ENCODE results near the gene CXCR2. TPM values are rescaled to one million over a fixed set of nuclear protein-coding genes. Genes with fewer than 3 reads are reported as not detected.

CXCR2 gene
- total RNA-seq, 1 experiment from 2014 or later, result 0.96 TPM

- H3K27ac Mint-ChIP-seq, result no peak overlapping the region
- H3K27me3 Mint-ChIP-seq (ENCODE audit: low read depth), result peaks cover 6% of the 10 kb centered on the region
- DNase-seq (ENCODE audit: low spot score) (no peak), ATAC-seq (no peak)
- no peak for TF ChIP-seq RELA (CRISPR knock-in tag; IDR thresholded peaks at IDR 0.05; ENCODE audit: borderline replicate concordance)
- no peak for TF ChIP-seq ZNF671 (CRISPR knock-in tag; IDR thresholded peaks at IDR 0.05)
- no peak for TF ChIP-seq MAX (CRISPR knock-in tag; IDR thresholded peaks at IDR 0.05)
- no peak for TF ChIP-seq ETV6 (CRISPR knock-in tag; IDR thresholded peaks at IDR 0.05)
- TF ChIP-seq ARID4B (CRISPR knock-in tag; IDR thresholded peaks at IDR 0.05; ENCODE audit: borderline replicate concordance), result no peak
- TF ChIP-seq CDX4 (CRISPR knock-in tag; IDR thresholded peaks at IDR 0.05; ENCODE audit: borderline replicate concordance), result no peak
- no peak for TF ChIP-seq MLX (CRISPR knock-in tag; IDR thresholded peaks at IDR 0.05)
- no peak for TF ChIP-seq ZBTB43 (CRISPR knock-in tag; IDR thresholded peaks at IDR 0.05)
- no peak for TF ChIP-seq HMGA2 (CRISPR knock-in tag; IDR thresholded peaks at IDR 0.05)
- no peak for TF ChIP-seq MYBL2 (CRISPR knock-in tag; IDR thresholded peaks at IDR 0.05)
- no peak for TF ChIP-seq IRF2 (CRISPR knock-in tag; IDR thresholded peaks at IDR 0.05; ENCODE audit: borderline replicate concordance, low read depth)
- no peak for TF ChIP-seq FOXP4 (CRISPR knock-in tag; IDR thresholded peaks at IDR 0.05)
- no peaks in the 10 kb centered on the region for H3K4me1 Mint-ChIP-seq
- ChIA-PET POLR2A (no interaction called here), CTCF (interaction anchor here (1.1 to 1.2 kb wide), 2 partner anchors 14 to 105 kb away, joined by 4 read pairs; partner anchors contain the start of gene CXCR1)
- H3K9me3 Mint-ChIP-seq, result no peaks in the 10 kb centered on the region
- H3K36me3 Mint-ChIP-seq, result no peaks in the 10 kb centered on the region
- H3K4me3 Mint-ChIP-seq, result no peak overlapping the region
These were observed 26.9 kb downstream of the CXCR2 start for GRCh38 chr2:218152777-218153176.

GRCh38 chr2:218155953-218156479 lies 30.2 kb downstream of the CXCR2 start:
- H3K27me3 Mint-ChIP-seq (ENCODE audit: low read depth), result no peaks in the 10 kb centered on the region; the same call in none of the 2 replicates
- H3K27ac Mint-ChIP-seq, result no peak overlapping the region
- no peaks in the 10 kb centered on the region for H3K9me3 Mint-ChIP-seq
- ChIA-PET POLR2A (no interaction called here), CTCF (no interaction called here)
- no peaks in the 10 kb centered on the region for H3K4me1 Mint-ChIP-seq
- DNase-seq (ENCODE audit: low spot score), result no peak
- no peaks in the 10 kb centered on the region for H3K36me3 Mint-ChIP-seq
- no peak overlapping the region for H3K4me3 Mint-ChIP-seq
- no peak for ATAC-seq
- TF ChIP-seq PRRX2 (CRISPR knock-in tag; IDR thresholded peaks at IDR 0.05), result no peak
- TF ChIP-seq CREM (CRISPR knock-in tag; IDR thresholded peaks at IDR 0.05), result no peak
- TF ChIP-seq ZNF532 (CRISPR knock-in tag; IDR thresholded peaks at IDR 0.05; ENCODE audit: borderline replicate concordance), result no peak
- TF ChIP-seq TEAD4 (CRISPR knock-in tag; IDR thresholded peaks at IDR 0.05), result no peak
- TF ChIP-seq NFATC4 (CRISPR knock-in tag; IDR thresholded peaks at IDR 0.05), result no peak
- no peak for TF ChIP-seq ZNF121 (CRISPR knock-in tag; IDR thresholded peaks at IDR 0.05)
- no peak for TF ChIP-seq MYBL2 (CRISPR knock-in tag; IDR thresholded peaks at IDR 0.05)
- no peak for TF ChIP-seq SMAD3 (CRISPR knock-in tag; IDR thresholded peaks at IDR 0.05; ENCODE audit: borderline replicate concordance)
- no peak for TF ChIP-seq PREB (CRISPR knock-in tag; IDR thresholded peaks at IDR 0.05; ENCODE audit: borderline replicate concordance)
